Hepatocyte (in vitro differentiated cells): ENCODE data around the gene ZNF71. TPM values are rescaled to one million over a fixed set of nuclear protein-coding genes. Genes with fewer than 3 reads are reported as not detected.

ENCODE experiments used
- DNase-seq: peaks from one replicate; pipeline ENCODE4 v3.0.0-alpha.2; 2016; ENCODE audit warnings: low spot score
- H2AFZ ChIP-seq: fragments of 200-600 bp; sonication (generic); 2 replicates; pipeline ENCODE4 v1.6.0; 2016; ENCODE audit warnings: antibody characterized with exemption, mild to moderate bottlenecking
- H3K27ac ChIP-seq: fragments of 200-600 bp; sonication (generic); 2 replicates; pipeline ENCODE4 v1.5.1; 2016; ENCODE audit warnings: mild to moderate bottlenecking
- H3K27me3 ChIP-seq: fragments of 200-600 bp; sonication (generic); 2 replicates; pipeline ENCODE4 v1.6.1; 2016
- H3K36me3 ChIP-seq: fragments of 200-600 bp; sonication (generic); replicated peaks from 2 replicates; pipeline ENCODE4 v1.5.1; 2016; ENCODE audit warnings: low read depth; ENCODE audit not compliant: insufficient read depth
- H3K4me1 ChIP-seq: fragments of 200-600 bp; sonication (generic); 2 replicates; pipeline ENCODE4 v1.5.1; 2016; ENCODE audit warnings: mild to moderate bottlenecking, moderate library complexity; ENCODE audit not compliant: insufficient read depth
- H3K4me2 ChIP-seq: fragments of 200-600 bp; sonication (generic); 2 replicates; pipeline ENCODE4 v1.6.0; 2016
- H3K4me3 ChIP-seq: fragments of 200-600 bp; sonication (generic); 2 replicates; pipeline ENCODE4 v1.5.1; 2016; ENCODE audit warnings: mild to moderate bottlenecking
- H3K79me2 ChIP-seq: fragments of 200-600 bp; sonication (generic); 2 replicates; pipeline ENCODE4 v1.6.0; 2017; ENCODE audit warnings: mild to moderate bottlenecking
- H3K9me2 ChIP-seq: fragments of 200-600 bp; sonication (generic); replicated peaks from 2 replicates; pipeline ENCODE4 v1.6.0; 2017; ENCODE audit warnings: mild to moderate bottlenecking; ENCODE audit not compliant: insufficient read depth
- H3K9me3 ChIP-seq: fragments of 200-600 bp; sonication (generic); 2 replicates; pipeline ENCODE4 v1.5.1; 2016; ENCODE audit warnings: low read depth, mild to moderate bottlenecking
- H4K20me1 ChIP-seq: fragments of 200-600 bp; sonication (generic); 2 replicates; pipeline ENCODE4 v1.6.0; 2016; ENCODE audit warnings: mild to moderate bottlenecking; ENCODE audit not compliant: insufficient read depth, poor library complexity, severe bottlenecking
- CTCF ChIP-seq: fragments of 200-600 bp; sonication (generic); IDR thresholded peaks from 2 replicates; pipeline ENCODE4 v1.5.1; 2016; ENCODE audit warnings: antibody characterized with exemption, mild to moderate bottlenecking; ENCODE audit not compliant: poor library complexity
- EZH2 ChIP-seq: fragments of 200-600 bp; sonication (generic); IDR thresholded peaks from 2 replicates; pipeline ENCODE4 v1.6.1; 2016; ENCODE audit warnings: antibody characterized with exemption, mild to moderate bottlenecking, borderline replicate concordance
- EZH2phosphoT487 ChIP-seq: fragments of 200-600 bp; sonication (generic); IDR thresholded peaks from one replicate; pipeline ENCODE4 v1.6.1; 2018; ENCODE audit warnings: antibody characterized with exemption, mild to moderate bottlenecking, low read depth, moderate library complexity; ENCODE audit not compliant: unreplicated experiment, severe bottlenecking
- WGBS: methylation state at CpG from one replicate; pipeline ENCODE4 v1.1.6; 2016; ENCODE audit warnings: low lambda C conversion rate; ENCODE audit errors: missing lambda C conversion rate; 5-methylcytosine and 5-hydroxymethylcytosine counted together
- polyA plus RNA-seq: library from polyadenylated mRNA; unstranded; fragments of >200 nt; fragmentation: Nextera tagmentation; extraction: Ambion mirVana; gene quantifications from 2 replicates; pipeline ENCODE4 v1.2.1, GENCODE V29; 2016
- total RNA-seq: library from RNA; depleted of rRNA; stranded (reverse); fragments of >200 nt; gene quantifications from 2 replicates; pipeline ENCODE4 v1.2.3, GENCODE V29; 2014

The ZNF71 gene
- total and polyA plus RNA-seq, 2 experiments from 2014 or later = 9.2 to 9.5 TPM

GRCh38 chr19:56663931-56664500 lies 68.9 kb downstream of the ZNF71 start:
- 95% methylated on average over 47 of the region's 60 CpGs for WGBS
- DNase-seq = no peak
- Histone ChIP-seq H3K4me1 (no peaks in the 10 kb centered on the region), H3K9me2 (no peaks in the 10 kb centered on the region), H3K27me3 (no peaks in the 10 kb centered on the region), H3K79me2 (no peaks in the 10 kb centered on the region), H3K9me3 (peaks cover 3% of the 10 kb centered on the region), H3K27ac (no peak overlapping the region), H4K20me1 (no peaks in the 10 kb centered on the region), H2AFZ (no peak overlapping the region), H3K36me3 (no peaks in the 10 kb centered on the region), H3K4me3 (no peak overlapping the region), H3K4me2 (no peak overlapping the region)
- no peak for TF ChIP-seq EZH2
- TF ChIP-seq CTCF = no peak
- no peak for TF ChIP-seq EZH2phosphoT487

- Histone ChIP-seq H3K9me3 (peaks cover 3% of the 10 kb centered on the region), H3K4me2 (no peak overlapping the region), H3K4me1 (no peaks in the 10 kb centered on the region), H3K27ac (no peak overlapping the region), H3K4me3 (no peak overlapping the region), H3K36me3 (no peaks in the 10 kb centered on the region), H4K20me1 (no peaks in the 10 kb centered on the region), H3K79me2 (no peaks in the 10 kb centered on the region), H2AFZ (no peak overlapping the region), H3K9me2 (no peaks in the 10 kb centered on the region), H3K27me3 (no peaks in the 10 kb centered on the region)
- DNase-seq = no peak
- TF ChIP-seq EZH2phosphoT487 (no peak), EZH2 (no peak), CTCF (no peak)
- 95% methylated on average over 40 of the region's 43 CpGs for WGBS
Measured at GRCh38 chr19:56664511-56664910, 69.4 kb downstream of the ZNF71 start.

- Histone ChIP-seq H3K4me1 (no peaks in the 10 kb centered on the region), H2AFZ (no peak overlapping the region), H3K4me3 (no peak overlapping the region), H3K9me3 (peaks cover 3% of the 10 kb centered on the region), H4K20me1 (no peaks in the 10 kb centered on the region), H3K27me3 (no peaks in the 10 kb centered on the region), H3K27ac (no peak overlapping the region), H3K4me2 (no peak overlapping the region), H3K9me2 (no peaks in the 10 kb centered on the region), H3K36me3 (no peaks in the 10 kb centered on the region), H3K79me2 (no peaks in the 10 kb centered on the region)
- 71% methylated on average over 6 of the region's 6 CpGs for WGBS
- no peak for TF ChIP-seq EZH2phosphoT487
- no peak for TF ChIP-seq EZH2
- no peak for TF ChIP-seq CTCF
- no peak for DNase-seq
Measured at GRCh38 chr19:56667311-56667870, 72.3 kb downstream of the ZNF71 start.
